Stimulated activated CD8-positive, alpha-beta memory T cell treated with anti-CD3 and anti-CD28 coated beads, Interleukin-12 subunit alpha, Interleukin-12 subunit beta, amount 100 ng/mL, for 24 hours (primary cell): ENCODE results near the gene ZFAND2A.
"Not testable (repeated sequence)": the region's sequence is repeated elsewhere in the genome, so short reads cannot be mapped to it uniquely, and the experiment has no call there.

Experiments used
- DNase-seq: peaks from one replicate; pipeline ENCODE4 v3.0.0-alpha.2; 2020; ENCODE audit errors: extremely low read depth

Gene ZFAND2A

GRCh38 chr7:1124164-1124563, 35.8 kb downstream of the ZFAND2A start:
- DNase-seq = no peak

- no peak for DNase-seq
Observed at GRCh38 chr7:1123715-1124114, 36.3 kb downstream of the ZFAND2A start.

DNA sequence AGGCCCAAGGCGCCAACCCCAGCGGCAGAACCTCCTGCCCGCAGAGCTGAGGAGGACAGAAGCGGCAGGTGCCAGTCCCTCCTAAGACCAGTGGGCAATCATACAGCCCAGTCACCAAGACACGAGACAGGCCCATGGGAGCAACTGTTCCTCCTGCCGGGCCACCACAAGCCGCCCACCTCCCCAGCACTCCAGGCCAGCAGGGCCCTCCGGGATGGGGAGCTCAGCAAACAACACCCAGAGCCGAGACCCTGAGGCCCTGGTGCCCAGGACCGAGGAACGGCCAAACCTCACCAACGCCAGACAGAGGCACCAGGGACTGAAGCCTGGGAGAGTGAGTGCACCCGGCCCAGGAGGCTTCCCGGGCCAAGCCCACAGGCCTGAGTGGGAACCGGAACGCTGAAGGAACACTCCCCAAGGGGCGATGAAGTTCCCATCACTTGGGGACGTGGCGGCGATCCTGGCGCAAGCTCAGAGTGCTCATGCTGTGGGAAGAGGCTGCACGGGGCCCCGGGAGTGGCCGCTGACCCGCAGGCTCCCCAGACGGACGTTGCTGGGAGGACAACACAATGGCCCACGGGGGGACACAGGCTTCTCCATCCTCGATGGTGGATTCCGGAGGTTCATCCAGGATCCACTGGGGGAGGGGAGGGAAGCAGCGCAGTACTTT, 37.0 kb downstream of the ZFAND2A start:
- DNase-seq = no peak

DNA sequence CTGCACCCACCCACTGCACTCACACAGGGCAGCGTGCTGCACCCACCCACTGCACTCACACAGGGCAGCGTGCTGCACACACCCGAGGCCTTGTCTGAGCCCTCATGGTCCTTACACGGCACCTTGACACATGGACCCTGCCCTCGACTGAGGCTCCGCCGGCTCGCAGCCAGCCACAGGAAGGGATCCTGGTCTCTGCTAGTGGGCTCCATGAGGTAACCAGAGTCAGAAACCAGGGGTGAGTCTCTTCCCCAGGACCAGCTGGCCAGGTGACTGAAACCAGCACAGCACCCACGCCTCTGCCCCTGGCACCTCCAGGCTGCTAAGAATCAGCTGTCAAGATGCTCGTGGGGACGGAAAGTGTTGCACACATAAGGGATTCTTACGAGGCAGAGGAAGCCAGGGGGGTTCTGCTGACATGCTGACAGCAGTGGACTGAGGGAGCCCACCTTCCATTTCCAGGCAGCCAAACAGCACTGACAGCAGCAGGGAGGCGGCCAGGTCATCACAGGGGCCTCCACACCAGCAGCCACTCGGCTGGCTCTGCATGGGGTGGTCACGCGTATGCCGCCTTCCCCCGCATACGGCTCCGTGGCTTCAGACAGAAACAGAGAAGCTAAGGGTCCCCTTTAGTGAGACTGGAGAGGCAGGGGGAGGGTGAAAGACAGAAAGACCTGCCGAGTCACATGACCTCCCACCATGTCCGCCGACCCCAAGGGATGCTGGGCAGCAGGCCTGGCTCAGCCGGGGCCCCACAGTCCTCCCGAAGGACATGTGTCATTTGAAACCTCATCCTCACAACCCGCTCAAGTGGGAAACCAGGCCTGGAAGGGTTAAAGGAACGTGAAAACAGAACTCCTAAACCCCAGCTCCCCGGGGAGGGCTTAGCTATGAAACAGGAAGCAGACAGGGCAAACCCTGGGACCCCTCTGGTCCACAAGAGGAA, 37.8 kb downstream of the ZFAND2A start:
- DNase-seq = no peak

GRCh38 chr7:1121476-1121875, 38.5 kb downstream of the ZFAND2A start:
- no peak for DNase-seq

DNA sequence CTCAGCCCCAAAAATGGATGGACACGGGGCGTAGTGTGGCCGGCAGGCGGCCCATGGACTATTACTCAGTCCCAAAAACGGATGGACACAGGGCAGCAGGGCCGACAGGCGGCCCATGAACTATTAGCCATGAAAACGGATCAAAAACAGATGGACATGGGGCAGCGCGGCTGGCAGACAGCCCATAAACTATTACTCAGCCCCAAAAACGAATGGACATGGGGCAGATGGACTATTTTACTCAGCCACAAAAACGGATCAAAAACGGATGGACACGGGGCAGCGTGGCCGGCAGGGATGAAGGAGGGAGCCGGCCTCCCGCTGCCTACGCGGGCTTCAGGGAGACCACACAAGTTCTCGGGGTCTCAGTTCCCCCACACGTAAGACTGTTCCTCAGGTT, 39.2 kb downstream of the ZFAND2A start:
- no peak for DNase-seq

- no peak for DNase-seq
Observed at GRCh38 chr7:1119201-1119600, 40.8 kb downstream of the ZFAND2A start.

GRCh38 chr7:1117321-1117928, 42.6 kb downstream of the ZFAND2A start:
- DNase-seq = no peak

GRCh38 chr7:1116383-1117008, 43.5 kb downstream of the ZFAND2A start:
- not testable (repeated sequence) for DNase-seq

GRCh38 chr7:1115171-1116045, 44.6 kb downstream of the ZFAND2A start:
- DNase-seq = not testable (repeated sequence)

- no peak for DNase-seq
Observed at GRCh38 chr7:1114505-1114904, 45.5 kb downstream of the ZFAND2A start.

DNA sequence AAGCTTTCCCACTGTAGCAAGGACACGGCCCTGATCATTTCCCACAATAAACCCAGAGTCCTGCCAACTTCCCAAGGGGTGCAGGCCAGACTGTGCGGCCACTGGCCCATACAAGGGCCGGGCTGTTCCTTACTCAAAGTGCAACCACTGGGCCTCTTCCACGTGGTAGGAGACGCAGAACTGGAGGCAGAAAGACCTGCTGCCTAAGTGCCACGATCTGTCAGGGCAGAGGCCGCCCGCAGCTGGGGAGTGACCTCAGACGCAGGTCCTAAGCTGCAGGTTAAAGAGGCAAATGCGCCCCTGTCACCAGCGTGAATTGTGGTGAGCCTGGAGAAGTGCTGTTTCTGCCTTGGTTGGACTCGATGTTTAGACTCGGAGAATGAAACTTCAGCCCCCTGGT, 45.9 kb downstream of the ZFAND2A start:
- no peak for DNase-seq

DNA sequence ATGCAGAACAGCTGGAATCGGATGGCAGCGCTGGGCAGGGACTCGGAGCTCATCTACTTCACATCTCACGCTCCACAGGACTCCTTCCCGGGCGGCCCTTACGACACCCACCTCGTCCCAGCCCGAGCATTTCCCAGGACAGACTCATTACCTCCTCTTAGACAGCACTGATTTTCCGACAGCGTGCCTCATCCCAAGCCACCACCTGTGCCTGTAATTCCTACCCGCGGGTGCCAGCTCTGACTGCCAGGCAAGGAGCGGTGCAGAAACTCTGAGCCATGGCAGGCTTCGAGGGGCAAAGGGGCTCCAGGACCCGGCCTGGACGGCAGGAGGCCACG, 46.5 kb downstream of the ZFAND2A start:
- no peak for DNase-seq

- DNase-seq = no peak
Observed at GRCh38 chr7:1112625-1113547, 47.1 kb downstream of the ZFAND2A start.

DNA sequence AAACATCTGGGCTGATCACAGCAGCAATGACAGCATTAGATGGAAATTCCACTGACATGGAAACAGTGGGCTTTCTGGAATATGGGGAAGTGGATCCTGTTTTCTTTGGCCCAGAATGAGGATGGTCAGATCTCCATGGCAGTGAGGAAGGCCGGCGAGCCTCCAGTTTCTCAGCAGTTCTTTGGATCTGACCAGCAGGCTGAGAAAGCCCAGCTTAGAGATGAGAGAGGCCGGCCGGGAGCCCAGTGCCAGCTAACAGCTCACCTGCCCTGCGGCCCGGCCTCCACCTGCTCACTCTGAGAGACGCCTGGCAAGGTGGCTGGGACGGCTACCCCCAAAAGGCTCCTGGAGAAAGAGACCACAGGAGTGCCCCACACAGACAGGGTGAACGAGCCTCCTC, 47.9 kb downstream of the ZFAND2A start:
- no peak for DNase-seq

DNA sequence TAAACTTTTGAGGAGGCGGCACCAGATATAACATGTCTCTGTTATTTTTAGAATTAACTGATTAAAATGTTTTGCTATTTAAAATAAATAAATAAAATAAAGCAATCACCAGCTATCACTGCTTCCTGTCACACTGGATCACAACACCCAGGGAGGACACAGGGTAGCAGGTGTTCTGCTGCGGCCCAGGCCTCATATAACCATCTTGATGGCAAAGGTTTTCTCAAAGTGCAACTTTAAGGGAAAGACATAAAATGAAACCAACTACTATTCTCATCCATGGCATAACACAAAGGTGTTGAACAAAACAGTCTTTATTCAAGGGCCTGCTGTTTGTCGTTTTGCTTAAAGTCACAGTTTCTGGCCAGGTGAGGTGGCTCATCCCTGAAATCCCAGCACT, 48.8 kb downstream of the ZFAND2A start:
- DNase-seq = no peak

GRCh38 chr7:1110358-1110757, 49.6 kb downstream of the ZFAND2A start:
- no peak for DNase-seq

DNA sequence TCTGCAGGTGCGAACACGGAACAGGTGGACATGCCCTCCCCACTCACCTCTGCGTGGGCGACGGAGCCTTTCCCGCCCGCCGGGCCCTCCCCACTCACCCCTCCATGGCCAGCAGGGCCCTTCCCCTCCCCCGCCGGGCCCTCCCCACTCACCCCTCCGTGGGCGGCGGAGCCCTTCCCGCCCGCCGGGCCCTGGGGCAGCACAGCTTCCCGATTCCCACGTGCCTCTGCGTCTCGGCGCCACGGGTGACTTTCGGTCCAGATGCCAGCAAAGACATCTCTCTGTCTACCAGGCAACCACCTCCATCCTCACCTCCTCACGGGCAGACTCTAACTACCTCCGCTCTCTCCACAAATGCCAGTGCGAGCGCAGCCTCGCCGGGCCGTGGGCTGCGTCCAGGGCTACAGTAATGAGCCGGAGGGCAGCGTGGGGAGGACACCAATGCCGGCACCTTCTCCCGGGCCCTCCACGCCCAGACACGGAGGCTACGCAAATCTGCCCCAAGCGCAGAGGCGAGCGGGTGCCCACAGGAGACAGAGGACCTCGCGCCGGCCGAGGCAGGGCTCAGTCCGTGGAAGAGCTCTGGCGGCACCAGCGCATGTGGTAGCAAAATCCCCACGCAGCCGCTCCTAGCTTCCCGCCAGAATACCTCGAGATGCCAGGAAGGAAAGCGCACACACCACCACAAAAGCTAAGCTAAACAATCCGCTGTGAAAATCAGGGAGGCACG, 50.2 kb downstream of the ZFAND2A start:
- no peak for DNase-seq

DNA sequence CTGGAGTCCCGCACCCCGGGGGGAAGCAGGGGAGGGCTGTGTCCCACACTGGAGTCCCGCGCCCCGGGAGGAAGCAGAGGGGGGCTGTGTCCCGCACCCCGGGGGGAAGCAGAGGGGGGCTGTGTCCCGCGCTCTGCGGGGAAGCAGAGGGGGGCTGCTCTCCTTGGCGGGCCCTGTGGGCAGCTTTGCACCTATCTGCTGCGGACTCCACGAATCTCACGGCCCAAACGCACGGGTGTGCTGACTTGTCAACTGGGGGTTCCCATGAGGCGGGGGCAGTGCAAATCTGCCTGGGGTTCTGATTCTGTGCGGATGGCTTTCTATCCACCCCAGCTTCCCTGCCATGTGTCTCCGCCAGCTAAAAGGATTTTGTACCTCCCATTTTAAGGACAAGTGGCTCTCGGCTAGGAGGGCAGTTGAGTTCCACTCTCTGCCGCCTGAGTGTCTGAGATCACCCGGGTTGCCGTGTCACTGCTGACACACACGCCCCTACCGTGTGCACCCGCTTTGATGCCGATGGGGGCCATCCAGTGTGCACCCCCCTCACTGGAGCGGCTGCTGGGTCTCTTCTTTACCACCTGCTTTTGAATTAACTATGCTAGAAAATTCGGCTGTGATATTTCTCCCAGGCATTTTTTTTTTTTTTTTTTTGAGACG, 51.6 kb downstream of the ZFAND2A start:
- no peak for DNase-seq
